WTC11 (cell line): Measurements from ENCODE around the gene INTS11. TPM values are rescaled to one million over a fixed set of nuclear protein-coding genes. Genes with fewer than 3 reads are reported as not detected.

ENCODE experiments used
- ARID4B ChIP-seq: sonication (generic); formaldehyde crosslinking; IDR thresholded peaks from 2 replicates; pipeline ENCODE4 v1.8.0; 2023; ENCODE audit warnings: missing genetic modification reagents, mild to moderate bottlenecking, borderline replicate concordance
- ATF6 ChIP-seq: sonication (generic); formaldehyde crosslinking; IDR thresholded peaks from 2 replicates; pipeline ENCODE4 v1.8.1; 2023; ENCODE audit warnings: mild to moderate bottlenecking, missing genetic modification reagents
- CBFB ChIP-seq: sonication (generic); formaldehyde crosslinking; IDR thresholded peaks from 2 replicates; pipeline ENCODE4 v1.8.1; 2022; ENCODE audit warnings: mild to moderate bottlenecking, low read depth, missing genetic modification reagents
- CDX4 ChIP-seq: fragments of 250-450 bp; sonication (Bioruptor Pico); IDR thresholded peaks from 2 replicates; pipeline ENCODE4 v1.9.0; 2021; ENCODE audit warnings: moderate library complexity, mild to moderate bottlenecking, inconsistent platforms, borderline replicate concordance
- CREM ChIP-seq: sonication (generic); formaldehyde crosslinking; IDR thresholded peaks from 2 replicates; pipeline ENCODE4 v1.8.1; 2022; ENCODE audit warnings: mild to moderate bottlenecking, missing genetic modification reagents, moderate library complexity
- EMX1 ChIP-seq: fragments of 250-450 bp; sonication (Bioruptor Pico); IDR thresholded peaks from 2 replicates; pipeline ENCODE4 v1.8.0; 2021; ENCODE audit warnings: mild to moderate bottlenecking
- FOXP4 ChIP-seq: sonication (generic); formaldehyde crosslinking; IDR thresholded peaks from 2 replicates; pipeline ENCODE4 v1.8.0; 2022; ENCODE audit warnings: mild to moderate bottlenecking, missing genetic modification reagents
- IRF2 ChIP-seq: sonication (generic); formaldehyde crosslinking; IDR thresholded peaks from 2 replicates; pipeline ENCODE4 v1.8.0; 2022; ENCODE audit warnings: low read depth, missing genetic modification reagents, borderline replicate concordance
- JUN ChIP-seq: sonication (generic); formaldehyde crosslinking; IDR thresholded peaks from 2 replicates; pipeline ENCODE4 v1.8.0; 2023; ENCODE audit warnings: mild to moderate bottlenecking, missing genetic modification reagents
- KAT7 ChIP-seq: sonication (generic); formaldehyde crosslinking; IDR thresholded peaks from 2 replicates; pipeline ENCODE4 v1.8.1; 2023; ENCODE audit warnings: missing genetic modification reagents, mild to moderate bottlenecking, borderline replicate concordance
- MAX ChIP-seq: sonication (generic); formaldehyde crosslinking; IDR thresholded peaks from 2 replicates; pipeline ENCODE4 v1.8.0; 2022; ENCODE audit warnings: mild to moderate bottlenecking, missing genetic modification reagents
- MYBL2 ChIP-seq: sonication (generic); formaldehyde crosslinking; IDR thresholded peaks from 2 replicates; pipeline ENCODE4 v1.8.1; 2023; ENCODE audit warnings: mild to moderate bottlenecking, moderate library complexity, missing genetic modification reagents
- NFE2L1 ChIP-seq: sonication (generic); formaldehyde crosslinking; IDR thresholded peaks from 2 replicates; pipeline ENCODE4 v1.8.1; 2023; ENCODE audit warnings: missing genetic modification reagents
- NR2C2 ChIP-seq: sonication (generic); formaldehyde crosslinking; IDR thresholded peaks from 2 replicates; pipeline ENCODE4 v1.8.0; 2022; ENCODE audit warnings: mild to moderate bottlenecking, missing genetic modification reagents
- SP1 ChIP-seq: sonication (generic); formaldehyde crosslinking; conservative IDR thresholded peaks from 2 replicates; pipeline ENCODE4 v1.8.1; 2022; ENCODE audit warnings: missing genetic modification reagents
- USF1 ChIP-seq: sonication (generic); formaldehyde crosslinking; IDR thresholded peaks from 2 replicates; pipeline ENCODE4 v1.8.0; 2022; ENCODE audit warnings: mild to moderate bottlenecking, missing genetic modification reagents
- USF2 ChIP-seq: sonication (generic); formaldehyde crosslinking; IDR thresholded peaks from 2 replicates; pipeline ENCODE4 v1.8.1; 2023; ENCODE audit warnings: mild to moderate bottlenecking, missing genetic modification reagents, moderate library complexity
- ZBTB43 ChIP-seq: sonication (generic); formaldehyde crosslinking; IDR thresholded peaks from 2 replicates; pipeline ENCODE4 v1.8.1; 2023; ENCODE audit warnings: mild to moderate bottlenecking, missing genetic modification reagents
- ZNF232 ChIP-seq: sonication (generic); formaldehyde crosslinking; IDR thresholded peaks from 2 replicates; pipeline ENCODE4 v1.8.0; 2022; ENCODE audit warnings: mild to moderate bottlenecking, missing genetic modification reagents
- ZNF396 ChIP-seq: fragments of 250-450 bp; sonication (Bioruptor Pico); IDR thresholded peaks from 2 replicates; pipeline ENCODE4 v1.8.0; 2021; ENCODE audit warnings: mild to moderate bottlenecking, moderate library complexity, borderline replicate concordance
- ZNF416 ChIP-seq: fragments of 250-450 bp; sonication (Bioruptor Pico); IDR thresholded peaks from 2 replicates; pipeline ENCODE4 v1.9.0; 2021; ENCODE audit warnings: mild to moderate bottlenecking, inconsistent platforms
- ZNF423 ChIP-seq: fragments of 250-450 bp; sonication (Bioruptor Pico); IDR thresholded peaks from 2 replicates; pipeline ENCODE4 v2.1.2; 2022; ENCODE audit warnings: mild to moderate bottlenecking, moderate library complexity
- total RNA-seq: library from RNA; stranded (reverse); gene quantifications from 3 replicates; pipeline ENCODE4 v1.2.3, GENCODE V29; 2021
- TF ChIP-seq, protein P1 (sequence below): sonication (generic); formaldehyde crosslinking; IDR thresholded peaks from 2 replicates; pipeline ENCODE4 v1.8.0; 2023; ENCODE audit warnings: missing genetic modification reagents
- TF ChIP-seq, protein P2 (sequence below): sonication (generic); formaldehyde crosslinking; IDR thresholded peaks from 2 replicates; pipeline ENCODE4 v1.8.0; 2023; ENCODE audit warnings: mild to moderate bottlenecking, missing genetic modification reagents

INTS11 gene
- total RNA-seq, 1 experiment from 2014 or later = 170 TPM

GRCh38 chr1:1334835-1335234 is 10.4 kb upstream of the INTS11 start (continued):
- TF ChIP-seq USF1 (CRISPR knock-in tag) (peak; percentile 97), ZBTB43 (peak; percentile 99), USF2 (CRISPR knock-in tag) (peak; percentile 73), EMX1 (CRISPR knock-in tag) (peak; percentile 74; the same call in 1 of the 2 replicates), KAT7 (CRISPR knock-in tag) (peak; percentile 100), ZNF423 (CRISPR knock-in tag) (peak; percentile 48; the same call in 1 of the 2 replicates), CREM (CRISPR knock-in tag) (peak; percentile 98), ZNF416 (CRISPR knock-in tag) (no peak), ATF6 (peak; percentile 99), NFE2L1 (peak; percentile 99), CBFB (CRISPR knock-in tag) (peak; percentile 100), ZNF396 (CRISPR knock-in tag) (peak; percentile 94; the same call in 1 of the 2 replicates), SP1 (CRISPR knock-in tag) (peak; percentile 88), IRF2 (CRISPR knock-in tag) (peak; percentile 98; the same call in 1 of the 2 replicates), FOXP4 (CRISPR knock-in tag) (peak; percentile 100), ARID4B (peak; percentile 100), MAX (CRISPR knock-in tag) (peak; percentile 98), NR2C2 (CRISPR knock-in tag) (peak; percentile 95), MYBL2 (peak; percentile 98), CDX4 (CRISPR knock-in tag) (no peak), ZNF232 (CRISPR knock-in tag) (peak; percentile 100), JUN (CRISPR knock-in tag) (peak; percentile 100)
- TF ChIP-seq, protein P1, sequence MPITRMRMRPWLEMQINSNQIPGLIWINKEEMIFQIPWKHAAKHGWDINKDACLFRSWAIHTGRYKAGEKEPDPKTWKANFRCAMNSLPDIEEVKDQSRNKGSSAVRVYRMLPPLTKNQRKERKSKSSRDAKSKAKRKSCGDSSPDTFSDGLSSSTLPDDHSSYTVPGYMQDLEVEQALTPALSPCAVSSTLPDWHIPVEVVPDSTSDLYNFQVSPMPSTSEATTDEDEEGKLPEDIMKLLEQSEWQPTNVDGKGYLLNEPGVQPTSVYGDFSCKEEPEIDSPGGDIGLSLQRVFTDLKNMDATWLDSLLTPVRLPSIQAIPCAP (CRISPR knock-in tag) = peak; percentile 100
- TF ChIP-seq, protein P2, sequence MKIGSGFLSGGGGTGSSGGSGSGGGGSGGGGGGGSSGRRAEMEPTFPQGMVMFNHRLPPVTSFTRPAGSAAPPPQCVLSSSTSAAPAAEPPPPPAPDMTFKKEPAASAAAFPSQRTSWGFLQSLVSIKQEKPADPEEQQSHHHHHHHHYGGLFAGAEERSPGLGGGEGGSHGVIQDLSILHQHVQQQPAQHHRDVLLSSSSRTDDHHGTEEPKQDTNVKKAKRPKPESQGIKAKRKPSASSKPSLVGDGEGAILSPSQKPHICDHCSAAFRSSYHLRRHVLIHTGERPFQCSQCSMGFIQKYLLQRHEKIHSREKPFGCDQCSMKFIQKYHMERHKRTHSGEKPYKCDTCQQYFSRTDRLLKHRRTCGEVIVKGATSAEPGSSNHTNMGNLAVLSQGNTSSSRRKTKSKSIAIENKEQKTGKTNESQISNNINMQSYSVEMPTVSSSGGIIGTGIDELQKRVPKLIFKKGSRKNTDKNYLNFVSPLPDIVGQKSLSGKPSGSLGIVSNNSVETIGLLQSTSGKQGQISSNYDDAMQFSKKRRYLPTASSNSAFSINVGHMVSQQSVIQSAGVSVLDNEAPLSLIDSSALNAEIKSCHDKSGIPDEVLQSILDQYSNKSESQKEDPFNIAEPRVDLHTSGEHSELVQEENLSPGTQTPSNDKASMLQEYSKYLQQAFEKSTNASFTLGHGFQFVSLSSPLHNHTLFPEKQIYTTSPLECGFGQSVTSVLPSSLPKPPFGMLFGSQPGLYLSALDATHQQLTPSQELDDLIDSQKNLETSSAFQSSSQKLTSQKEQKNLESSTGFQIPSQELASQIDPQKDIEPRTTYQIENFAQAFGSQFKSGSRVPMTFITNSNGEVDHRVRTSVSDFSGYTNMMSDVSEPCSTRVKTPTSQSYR (CRISPR knock-in tag) = peak; percentile 100
